HG02884 (cell line): ENCODE data around the gene SLX9.

ENCODE experiments used
- ATAC-seq: cut with Tn5 transposase; IDR thresholded peaks from one replicate; pipeline ENCODE4 v1.9.1; 2021; ENCODE audit warnings: mild to moderate bottlenecking, moderate library complexity; ENCODE audit not compliant: unreplicated experiment

Gene SLX9

GRCh38 chr21:44987886-44988606, 48.2 kb downstream of the SLX9 start:
- no peak for ATAC-seq

- ATAC-seq, result no peak
Observed at GRCh38 chr21:44988607-44989536, 49.0 kb downstream of the SLX9 start.

GRCh38 chr21:44989537-44989886, 49.7 kb downstream of the SLX9 start:
- ATAC-seq, result no peak

DNA sequence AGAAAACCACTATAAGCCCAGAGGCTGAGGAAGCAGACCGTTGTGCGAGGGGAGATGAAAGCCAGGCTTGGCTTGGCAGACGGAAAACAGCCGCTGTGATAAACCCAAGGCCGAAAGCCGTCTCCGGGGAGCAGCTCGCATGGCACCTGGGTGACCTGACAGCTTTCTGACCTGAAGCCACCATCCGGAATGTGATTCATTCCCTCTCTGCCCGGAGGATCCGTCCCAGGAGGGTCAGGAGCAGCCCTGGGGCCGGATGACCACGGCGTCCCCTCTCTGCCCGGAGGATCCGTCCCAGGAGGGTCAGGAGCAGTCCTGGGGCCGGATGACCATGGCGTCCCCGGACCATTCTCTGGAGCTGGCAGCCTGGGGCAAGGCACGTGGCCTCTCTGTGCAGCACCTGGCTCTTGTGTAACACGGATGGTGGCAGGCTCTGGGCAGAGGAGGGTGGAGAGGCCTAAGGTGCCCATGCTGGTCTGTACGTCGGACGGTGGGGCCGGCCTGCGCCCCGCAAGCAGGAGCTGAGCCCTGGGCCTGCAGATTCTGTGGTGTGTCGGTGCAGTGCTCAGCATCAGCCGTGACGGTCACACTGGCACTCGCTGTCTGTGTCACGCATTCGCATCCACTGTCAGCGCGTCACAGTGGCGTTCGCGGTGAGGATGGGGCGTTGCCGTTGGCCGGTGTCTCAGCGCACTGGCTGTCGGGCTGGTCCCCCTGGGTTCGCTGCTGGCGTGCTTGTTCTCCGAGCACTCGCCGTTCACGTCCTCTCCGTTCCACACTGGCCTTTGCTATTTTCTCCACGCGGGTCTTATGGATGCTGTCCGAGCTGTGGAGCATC, 50.3 kb downstream of the SLX9 start:
- ATAC-seq, result no peak

GRCh38 chr21:44990921-44991320, 51.1 kb downstream of the SLX9 start:
- ATAC-seq, result no peak

- no peak for ATAC-seq
Observed at GRCh38 chr21:44991538-44992483, 52.0 kb downstream of the SLX9 start.

GRCh38 chr21:44992608-44993031, 52.8 kb downstream of the SLX9 start:
- ATAC-seq, result no peak

DNA sequence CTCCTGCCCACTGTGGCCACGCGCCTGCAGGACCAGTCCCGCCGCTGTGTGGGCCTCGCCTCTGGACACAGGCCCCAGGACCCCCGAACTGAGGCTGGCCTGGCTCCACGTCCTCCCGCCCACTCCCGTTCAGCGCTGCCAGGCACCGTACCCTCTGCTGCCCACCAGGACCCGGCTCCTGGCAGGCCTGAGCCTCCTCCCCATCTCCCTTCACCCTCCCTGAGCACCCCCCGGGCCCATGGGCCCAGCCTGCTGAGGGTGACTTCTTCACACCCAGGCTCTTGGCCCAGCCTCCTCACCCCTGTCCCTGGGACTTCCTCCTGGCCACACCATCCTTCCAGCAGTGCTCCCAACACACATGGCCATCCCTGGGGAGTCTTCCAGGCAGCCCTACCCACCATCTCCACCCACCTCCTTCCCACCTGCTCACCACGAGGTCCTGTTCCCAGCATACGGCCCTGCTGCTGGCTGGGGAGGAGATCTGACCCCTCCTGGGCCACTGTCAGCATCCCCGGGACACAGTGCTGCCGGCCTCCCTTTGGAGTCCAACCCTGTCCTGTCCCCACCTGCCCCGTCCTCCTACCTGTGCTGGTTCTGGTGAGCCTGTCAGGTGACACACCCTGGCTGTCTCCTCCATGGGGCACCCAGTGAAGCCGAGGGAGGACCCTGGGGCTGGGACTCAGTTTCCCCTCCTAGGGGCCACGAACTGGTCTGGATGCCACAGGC, 53.7 kb downstream of the SLX9 start:
- no peak for ATAC-seq

DNA sequence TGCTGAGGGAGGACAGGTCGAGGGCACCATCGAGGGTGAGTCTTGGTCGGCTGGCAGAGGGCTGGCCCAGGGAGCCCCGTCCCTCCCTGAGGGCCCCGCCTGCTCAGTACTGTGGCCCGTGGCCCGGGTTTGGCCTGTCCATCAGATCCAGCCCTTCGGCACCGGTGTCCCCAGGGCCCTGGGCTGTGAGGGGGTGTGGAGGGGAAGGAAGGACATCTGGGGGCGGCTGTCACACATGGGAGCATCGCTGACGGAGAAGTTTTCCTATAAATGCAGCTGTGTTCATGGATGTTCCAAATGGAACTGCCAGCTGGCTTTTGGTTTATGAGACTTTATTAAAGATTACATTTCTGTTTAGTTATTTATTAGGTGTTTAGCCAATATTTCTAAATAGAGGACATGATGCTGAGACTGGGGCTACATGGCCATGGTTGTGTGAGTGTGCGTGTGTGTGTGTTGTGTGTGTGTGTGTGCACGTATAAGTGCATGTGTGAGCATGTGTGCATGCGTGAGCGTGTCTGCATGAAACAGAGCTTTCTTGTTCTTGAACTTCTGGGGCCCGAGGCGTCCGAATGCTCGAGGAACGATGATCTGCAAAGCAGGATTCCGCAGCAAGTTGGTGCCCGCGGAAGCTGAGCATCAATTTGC, 54.3 kb downstream of the SLX9 start:
- ATAC-seq, result no peak

- no peak for ATAC-seq
Observed at GRCh38 chr21:44994695-44995342, 55.0 kb downstream of the SLX9 start.

- ATAC-seq, result no peak
Observed at GRCh38 chr21:44995343-44995941, 55.6 kb downstream of the SLX9 start.

GRCh38 chr21:44996096-44996495, 56.3 kb downstream of the SLX9 start:
- ATAC-seq, result no peak

- ATAC-seq, result no peak
Observed at GRCh38 chr21:44996501-44996921, 56.7 kb downstream of the SLX9 start.

DNA sequence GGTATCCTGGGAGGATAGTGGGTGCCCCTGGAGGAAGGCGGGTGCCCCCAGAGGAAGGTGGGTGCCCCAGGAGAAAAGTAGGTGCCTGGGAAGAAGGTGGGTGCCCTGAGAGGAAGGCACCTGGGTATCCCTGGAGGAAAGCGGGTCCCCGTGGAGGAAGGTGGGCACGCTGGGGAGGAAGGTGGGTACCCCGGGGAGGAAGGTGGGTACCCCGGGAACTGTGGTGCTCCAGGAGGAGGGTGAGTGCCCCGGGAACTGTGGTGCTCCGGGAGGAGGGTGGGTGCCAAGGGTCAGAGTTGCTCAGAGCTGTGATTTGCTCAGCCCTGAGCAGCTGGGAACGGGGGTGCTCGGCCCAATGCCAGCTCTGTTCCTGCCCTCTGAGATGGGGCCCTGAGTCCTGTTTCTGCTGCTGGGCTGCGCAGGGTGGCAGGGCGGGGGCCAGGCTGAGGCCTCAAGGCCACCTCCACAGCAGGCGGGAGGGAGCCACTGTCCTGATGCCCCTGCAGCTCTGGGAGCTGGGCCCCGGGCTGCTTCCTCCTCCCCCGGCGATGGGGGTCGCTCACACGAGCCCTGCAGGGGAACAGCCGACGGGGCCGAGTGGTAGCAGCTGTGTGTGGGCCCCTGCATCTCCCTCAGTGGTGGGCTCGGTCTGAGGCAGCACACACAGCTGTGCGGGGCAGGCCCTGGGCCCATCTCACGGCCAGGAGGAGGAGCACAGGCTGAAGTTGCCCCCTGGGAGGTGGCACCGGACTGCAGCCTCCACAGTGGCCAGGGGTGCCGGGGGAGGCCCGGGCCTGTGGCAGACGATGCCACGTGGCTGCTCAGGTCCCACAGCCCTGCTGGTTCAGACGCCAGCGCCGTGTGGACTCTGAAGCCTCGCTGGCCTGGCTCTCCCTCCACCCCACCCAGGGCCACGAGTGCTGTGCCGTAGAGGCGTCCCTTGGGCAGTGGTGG, 57.4 kb downstream of the SLX9 start:
- no peak for ATAC-seq

- no peak for ATAC-seq
Observed at GRCh38 chr21:44998086-44998620, 58.3 kb downstream of the SLX9 start.

- ATAC-seq, result no peak
Observed at GRCh38 chr21:44998621-44999427, 59.0 kb downstream of the SLX9 start.
